GM19395 (cell line): ENCODE results near the gene APOB.

Source experiments
- ATAC-seq: cut with Tn5 transposase; IDR thresholded peaks from one replicate; pipeline ENCODE4 v1.9.1; 2021; ENCODE audit warnings: mild to moderate bottlenecking, moderate library complexity; ENCODE audit not compliant: unreplicated experiment

The APOB gene

GRCh38 chr2:21050164-21050563 is 6.3 kb upstream of the APOB start:
- no peak for ATAC-seq

GRCh38 chr2:21047141-21048009 is 3.5 kb upstream of the APOB start:
- no peak for ATAC-seq

GRCh38 chr2:21046506-21046905 is 2.6 kb upstream of the APOB start:
- no peak for ATAC-seq

- no peak for ATAC-seq
Observed at GRCh38 chr2:21044694-21045371, 960 bp upstream of the APOB start.

- ATAC-seq, result peak; percentile 84
Observed at GRCh38 chr2:21042958-21043743, 722 bp downstream of the APOB start.

- ATAC-seq, result no peak
Observed at GRCh38 chr2:21042708-21042957, 1.2 kb downstream of the APOB start.

GRCh38 chr2:21041943-21042707 is 1.7 kb downstream of the APOB start:
- no peak for ATAC-seq

- ATAC-seq, result no peak
Observed at GRCh38 chr2:21041462-21041861, 2.4 kb downstream of the APOB start.

- no peak for ATAC-seq
Observed at GRCh38 chr2:21040468-21041377, 3.1 kb downstream of the APOB start.

GRCh38 chr2:21039979-21040467 is 3.9 kb downstream of the APOB start:
- no peak for ATAC-seq

- no peak for ATAC-seq
Observed at GRCh38 chr2:21039080-21039556, 4.8 kb downstream of the APOB start.

- no peak for ATAC-seq
Observed at GRCh38 chr2:21038403-21039073, 5.3 kb downstream of the APOB start.

- ATAC-seq, result no peak
Observed at GRCh38 chr2:21037671-21038108, 6.2 kb downstream of the APOB start.

GRCh38 chr2:21036708-21037670 is 6.9 kb downstream of the APOB start:
- no peak for ATAC-seq

GRCh38 chr2:21035974-21036707 is 7.7 kb downstream of the APOB start:
- no peak for ATAC-seq

- no peak for ATAC-seq
Observed at GRCh38 chr2:21035282-21035973, 8.4 kb downstream of the APOB start.

GRCh38 chr2:21034972-21035279 is 8.9 kb downstream of the APOB start:
- no peak for ATAC-seq
